ENCODE data around the gene RFPL2. TPM values are rescaled to one million over a fixed set of nuclear protein-coding genes. Genes with fewer than 3 reads are reported as not detected.
A peak's percentile ranks its signal among the peaks of the same experiment; 100 is the strongest.

The RFPL2 gene
- not detected for total RNA-seq

- DNase-seq: no peak
These were observed at the start of gene RFPL2 for GRCh38 chr22:32204856-32205722. Gene RFPL2, minus strand, starts transcription at chr22:32205073. Its CDS starts 2,622 bp downstream, at chr22:32202451.

- no peak for DNase-seq
These were observed 44.4 kb upstream of the RFPL2 start for GRCh38 chr22:32249231-32249630.

GRCh38 chr22:32248276-32248675, 43.4 kb upstream of the RFPL2 start:
- DNase-seq: no peak

- no peak for DNase-seq
These were observed 41.3 kb upstream of the RFPL2 start for GRCh38 chr22:32246166-32246565.

- DNase-seq: no peak
These were observed 40.2 kb upstream of the RFPL2 start for GRCh38 chr22:32245042-32245441.

GRCh38 chr22:32244547-32244946, 39.7 kb upstream of the RFPL2 start:
- DNase-seq: no peak

- no peak for DNase-seq
These were observed 35.6 kb upstream of the RFPL2 start for GRCh38 chr22:32240461-32240860.

GRCh38 chr22:32237906-32238305, 33.0 kb upstream of the RFPL2 start:
- DNase-seq: no peak

- DNase-seq: no peak
These were observed 32.1 kb upstream of the RFPL2 start for GRCh38 chr22:32236970-32237369.

- no peak for DNase-seq
These were observed 28.2 kb upstream of the RFPL2 start for GRCh38 chr22:32233091-32233490.

- no peak for DNase-seq
These were observed 27.4 kb upstream of the RFPL2 start for GRCh38 chr22:32232191-32232830.

GRCh38 chr22:32226326-32227104, 21.6 kb upstream of the RFPL2 start:
- no peak for DNase-seq

- DNase-seq: peak; percentile 78
These were observed 18.1 kb upstream of the RFPL2 start for GRCh38 chr22:32222991-32223390.

GRCh38 chr22:32219026-32219425, 14.2 kb upstream of the RFPL2 start:
- no peak for DNase-seq

GRCh38 chr22:32218470-32218869, 13.6 kb upstream of the RFPL2 start:
- DNase-seq: no peak

GRCh38 chr22:32217465-32217864, 12.6 kb upstream of the RFPL2 start:
- DNase-seq: no peak

- no peak for DNase-seq
These were observed 12.0 kb upstream of the RFPL2 start for GRCh38 chr22:32216911-32217310.

- no peak for DNase-seq
These were observed 6.1 kb upstream of the RFPL2 start for GRCh38 chr22:32211011-32211410.

GRCh38 chr22:32208681-32209080, 3.8 kb upstream of the RFPL2 start:
- DNase-seq: no peak

- DNase-seq: no peak
These were observed 3.2 kb upstream of the RFPL2 start for GRCh38 chr22:32207971-32208480.

GRCh38 chr22:32206774-32207758, 2.2 kb upstream of the RFPL2 start:
- DNase-seq: no peak
